Measurements from ENCODE around the gene MEX3A. TPM values are rescaled to one million over a fixed set of nuclear protein-coding genes. Genes with fewer than 3 reads are reported as not detected.

The MEX3A gene
- total RNA-seq, 1 donor from 2014 or later: 37.6 TPM

- Histone ChIP-seq H3K4me1 (ENCODE audit: insufficient read depth, low read length) (peaks cover 2% of the 10 kb centered on the region), H2AFZ (ENCODE audit: low read depth, low read length) (no peak overlapping the region), H3K9ac (ENCODE audit: low read length) (no peak overlapping the region), H3K4me2 (ENCODE audit: low read length) (no peak overlapping the region), H3K36me3 (ENCODE audit: insufficient read depth, low read length) (no peaks in the 10 kb centered on the region), H3K27ac (ENCODE audit: low read depth, low read length) (no peak overlapping the region), H3K9me3 (ENCODE audit: insufficient read depth, low read depth, low read length) (no peaks in the 10 kb centered on the region), H4K20me1 (ENCODE audit: insufficient read depth, low read length) (no peaks in the 10 kb centered on the region), H3K27me3 (ENCODE audit: insufficient read depth, low read length) (no peaks in the 10 kb centered on the region), H3K79me2 (ENCODE audit: insufficient read depth, low read length) (no peaks in the 10 kb centered on the region), H3K4me3 (ENCODE audit: insufficient read depth, low read depth, low read length) (no peak overlapping the region)
- H3K27me3 Mint-ChIP-seq (ENCODE audit: low read depth, unreplicated experiment): no peaks in the 10 kb centered on the region
- peaks cover 3% of the 10 kb centered on the region for H3K36me3 Mint-ChIP-seq (ENCODE audit: low read depth, unreplicated experiment)
- no peak for FAIRE-seq
- H3K9me3 Mint-ChIP-seq (ENCODE audit: unreplicated experiment): no peaks in the 10 kb centered on the region
- no peak overlapping the region for H3K27ac Mint-ChIP-seq (ENCODE audit: unreplicated experiment)
- no peak for DNase-seq (ENCODE audit: low read depth)
- H3K4me3 Mint-ChIP-seq (ENCODE audit: unreplicated experiment): no peak overlapping the region
- H3K4me1 Mint-ChIP-seq (ENCODE audit: low read depth, unreplicated experiment): no peaks in the 10 kb centered on the region
- TF ChIP-seq EZH2 (IDR thresholded peaks at IDR 0.05; ENCODE audit: insufficient read depth, low read length) (no peak), CTCF (IDR thresholded peaks at IDR 0.05; ENCODE audit: insufficient read depth, low read depth, low read length) (no peak)
Measured at GRCh38 chr1:156033011-156033410, 49.3 kb downstream of the MEX3A start.

- Mint-ChIP-seq H3K36me3 (ENCODE audit: low read depth, unreplicated experiment) (no peaks in the 10 kb centered on the region), H3K4me3 (ENCODE audit: unreplicated experiment) (no peak overlapping the region), H3K4me1 (ENCODE audit: low read depth, unreplicated experiment) (no peaks in the 10 kb centered on the region), H3K27ac (ENCODE audit: unreplicated experiment) (no peak overlapping the region), H3K27me3 (ENCODE audit: low read depth, unreplicated experiment) (peaks cover 19% of the 10 kb centered on the region), H3K9me3 (ENCODE audit: unreplicated experiment) (no peaks in the 10 kb centered on the region)
- no peak for DNase-seq (ENCODE audit: low read depth)
- Histone ChIP-seq H3K4me2 (ENCODE audit: low read length) (no peak overlapping the region), H3K4me3 (ENCODE audit: insufficient read depth, low read depth, low read length) (no peak overlapping the region), H3K4me1 (ENCODE audit: insufficient read depth, low read length) (peaks cover 2% of the 10 kb centered on the region), H3K36me3 (ENCODE audit: insufficient read depth, low read length) (no peaks in the 10 kb centered on the region), H3K79me2 (ENCODE audit: insufficient read depth, low read length) (no peaks in the 10 kb centered on the region), H3K9ac (ENCODE audit: low read length) (no peak overlapping the region), H3K9me3 (ENCODE audit: insufficient read depth, low read depth, low read length) (no peaks in the 10 kb centered on the region), H3K27me3 (ENCODE audit: insufficient read depth, low read length) (no peaks in the 10 kb centered on the region), H4K20me1 (ENCODE audit: insufficient read depth, low read length) (no peaks in the 10 kb centered on the region), H2AFZ (ENCODE audit: low read depth, low read length) (no peak overlapping the region), H3K27ac (ENCODE audit: low read depth, low read length) (no peak overlapping the region)
- no peak for TF ChIP-seq CTCF (IDR thresholded peaks at IDR 0.05; ENCODE audit: insufficient read depth, low read depth, low read length)
- TF ChIP-seq EZH2 (IDR thresholded peaks at IDR 0.05; ENCODE audit: insufficient read depth, low read length): no peak
- no peak for FAIRE-seq
Measured at GRCh38 chr1:156026588-156026987, 55.7 kb downstream of the MEX3A start.

- peaks cover 5% of the 10 kb centered on the region for H3K4me1 ChIP-seq (ENCODE audit: insufficient read depth, low read length)
- H3K4me3 ChIP-seq (ENCODE audit: insufficient read depth, low read depth, low read length): no peak overlapping the region
- no peaks in the 10 kb centered on the region for H3K9me3 Mint-ChIP-seq (ENCODE audit: unreplicated experiment)
- H3K27me3 Mint-ChIP-seq (ENCODE audit: low read depth, unreplicated experiment): peaks cover 19% of the 10 kb centered on the region
- no peak overlapping the region for H3K27ac Mint-ChIP-seq (ENCODE audit: unreplicated experiment)
- H3K36me3 Mint-ChIP-seq (ENCODE audit: low read depth, unreplicated experiment): no peaks in the 10 kb centered on the region
- peak overlapping the region; percentile 59 for H2AFZ ChIP-seq (ENCODE audit: low read depth, low read length)
- no peak for TF ChIP-seq EZH2 (IDR thresholded peaks at IDR 0.05; ENCODE audit: insufficient read depth, low read length)
- TF ChIP-seq CTCF (IDR thresholded peaks at IDR 0.05; ENCODE audit: insufficient read depth, low read depth, low read length): peak; percentile 54
- H3K4me1 Mint-ChIP-seq (ENCODE audit: low read depth, unreplicated experiment): no peaks in the 10 kb centered on the region
- no peak for FAIRE-seq
- no peak overlapping the region for H3K9ac ChIP-seq (ENCODE audit: low read length)
- H3K27me3 ChIP-seq (ENCODE audit: insufficient read depth, low read length): no peaks in the 10 kb centered on the region
- H3K27ac ChIP-seq (ENCODE audit: low read depth, low read length): no peak overlapping the region
- no peaks in the 10 kb centered on the region for H4K20me1 ChIP-seq (ENCODE audit: insufficient read depth, low read length)
- H3K4me3 Mint-ChIP-seq (ENCODE audit: unreplicated experiment): no peak overlapping the region
- H3K79me2 ChIP-seq (ENCODE audit: insufficient read depth, low read length): no peaks in the 10 kb centered on the region
- peak overlapping the region; percentile 19 for H3K4me2 ChIP-seq (ENCODE audit: low read length)
- no peaks in the 10 kb centered on the region for H3K36me3 ChIP-seq (ENCODE audit: insufficient read depth, low read length)
- H3K9me3 ChIP-seq (ENCODE audit: insufficient read depth, low read depth, low read length): no peaks in the 10 kb centered on the region
- DNase-seq (ENCODE audit: low read depth): peak; percentile 23
Measured at GRCh38 chr1:156025876-156026275, 56.4 kb downstream of the MEX3A start.

Measured in astrocyte (in vitro differentiated cells and primary cell).